HG03378 (cell line): ENCODE measurements around the gene ELMO1.

Source experiments
- ATAC-seq: cut with Tn5 transposase; IDR thresholded peaks from one replicate; pipeline ENCODE4 v1.9.1; 2021; ENCODE audit warnings: mild to moderate bottlenecking, moderate library complexity; ENCODE audit not compliant: unreplicated experiment

Gene ELMO1

GRCh38 chr7:37198906-37199485 lies 249.7 kb downstream of the ELMO1 start:
- ATAC-seq: no peak

DNA sequence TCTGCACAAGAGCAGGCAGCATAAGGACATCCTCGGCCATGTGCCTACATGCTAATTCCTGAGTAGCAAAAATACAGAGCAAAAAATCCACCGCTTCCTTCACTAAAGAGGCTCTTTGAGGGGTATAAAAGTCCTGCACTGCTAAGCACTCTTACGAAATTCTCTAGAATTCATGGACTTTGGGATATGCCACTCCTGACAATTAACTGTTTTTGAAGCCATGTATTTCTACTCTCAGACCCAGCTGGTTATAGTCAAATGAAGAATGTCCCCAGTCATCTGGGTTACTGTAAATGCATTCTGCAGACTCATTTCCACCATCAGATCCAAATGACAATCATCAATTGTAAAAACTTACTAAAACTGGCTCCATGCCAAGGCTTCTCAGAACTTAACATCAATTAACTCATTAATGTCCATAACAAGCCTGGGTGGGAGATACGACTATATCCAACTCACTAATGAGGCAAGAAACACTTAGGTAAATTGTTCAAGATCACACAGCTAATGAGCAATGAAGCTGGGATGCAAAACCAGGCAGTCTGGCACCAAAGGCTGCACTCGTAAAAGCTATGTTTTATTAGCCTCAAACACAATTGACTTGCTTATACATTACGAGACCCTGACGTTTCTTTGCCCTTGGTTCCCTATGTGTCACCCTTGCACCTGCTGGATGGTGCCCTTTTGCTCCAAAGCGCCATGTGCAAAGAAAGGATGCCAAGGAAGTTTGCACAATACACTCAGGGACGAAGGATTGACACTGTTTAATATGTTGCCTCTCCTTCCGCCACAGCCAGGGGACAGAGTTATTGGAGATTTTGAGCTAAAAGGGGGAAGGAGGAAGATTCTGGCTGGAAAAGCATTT lies 250.4 kb downstream of the ELMO1 start:
- no peak for ATAC-seq

DNA sequence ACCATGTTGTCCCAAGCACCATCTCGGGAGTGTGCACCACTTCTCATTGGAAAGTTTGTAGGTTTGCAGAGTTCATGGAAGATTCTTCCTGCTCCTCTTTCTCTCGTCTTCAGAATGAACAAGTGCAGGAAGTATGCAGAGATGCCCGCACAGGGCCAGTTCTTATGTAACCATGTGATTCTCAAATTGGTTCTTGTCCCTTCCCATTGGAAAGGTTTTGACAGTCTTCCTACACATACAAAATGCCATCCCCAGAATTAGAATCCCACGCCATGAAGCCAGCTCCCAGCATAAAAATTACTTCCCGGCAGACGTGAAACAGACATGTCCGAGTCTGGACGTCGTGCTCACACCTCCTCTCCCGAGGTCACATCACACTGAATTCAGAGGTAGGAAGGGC lies 251.6 kb downstream of the ELMO1 start:
- no peak for ATAC-seq

DNA sequence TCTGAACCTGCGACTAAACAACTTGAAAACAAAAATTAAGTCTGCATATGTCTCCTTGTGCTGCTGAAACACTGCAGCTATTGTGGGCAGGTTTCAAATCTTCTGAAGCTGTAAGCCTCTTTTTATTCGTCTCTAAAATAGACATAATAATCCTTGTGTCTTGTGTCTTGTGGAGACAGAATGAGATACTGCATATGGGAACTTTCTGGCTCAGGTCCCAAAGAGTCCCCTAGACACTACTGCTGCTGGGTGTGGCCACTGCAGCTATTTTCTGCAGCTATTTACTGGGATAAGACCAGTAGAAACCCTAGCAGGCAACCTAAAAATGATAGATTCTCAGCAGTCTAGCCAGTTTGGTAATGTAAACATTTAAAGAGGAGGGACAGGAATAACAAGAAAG lies 252.0 kb downstream of the ELMO1 start:
- ATAC-seq: no peak

GRCh38 chr7:37195388-37195787 lies 253.3 kb downstream of the ELMO1 start:
- ATAC-seq: no peak

DNA sequence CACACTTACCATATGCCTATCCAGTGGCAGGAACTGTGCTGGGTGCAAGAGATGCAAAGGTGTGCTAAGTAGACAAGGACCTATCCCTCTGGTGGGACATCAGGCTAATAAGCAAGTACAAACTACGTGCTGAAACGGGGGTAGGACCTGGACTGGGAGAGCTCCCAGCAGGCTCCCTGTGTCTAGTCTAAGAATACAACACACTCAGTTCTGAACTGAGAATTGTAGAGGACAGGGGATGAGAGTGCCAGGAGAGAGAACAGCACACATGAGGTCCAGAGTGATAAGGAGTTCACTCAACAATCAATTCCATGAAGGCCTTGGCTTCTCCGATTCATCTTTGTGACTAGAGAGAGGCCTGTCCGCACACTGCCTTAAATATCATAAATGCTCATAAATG lies 253.7 kb downstream of the ELMO1 start:
- ATAC-seq: no peak

DNA sequence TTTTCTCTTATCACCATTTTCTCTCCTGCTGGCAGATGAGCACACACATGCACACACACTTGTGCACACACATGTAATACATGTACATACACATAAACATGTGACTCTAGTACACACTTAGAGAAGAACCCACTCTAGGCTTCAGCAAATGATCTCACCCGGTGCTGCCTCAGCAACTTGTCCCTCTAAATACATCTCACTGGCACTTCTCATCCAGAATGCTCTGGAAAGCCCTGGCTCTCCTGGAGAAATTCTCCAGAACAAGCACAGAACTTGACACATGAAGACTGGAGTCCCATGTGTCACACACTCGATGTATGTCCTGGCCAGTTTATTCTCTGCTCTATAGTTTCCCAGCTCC lies 254.9 kb downstream of the ELMO1 start:
- no peak for ATAC-seq

GRCh38 chr7:37193087-37193774 lies 255.4 kb downstream of the ELMO1 start:
- ATAC-seq: no peak

GRCh38 chr7:37191797-37192196 lies 256.9 kb downstream of the ELMO1 start:
- ATAC-seq: no peak

- ATAC-seq: no peak
Observed at GRCh38 chr7:37187179-37187578, 261.5 kb downstream of the ELMO1 start.

DNA sequence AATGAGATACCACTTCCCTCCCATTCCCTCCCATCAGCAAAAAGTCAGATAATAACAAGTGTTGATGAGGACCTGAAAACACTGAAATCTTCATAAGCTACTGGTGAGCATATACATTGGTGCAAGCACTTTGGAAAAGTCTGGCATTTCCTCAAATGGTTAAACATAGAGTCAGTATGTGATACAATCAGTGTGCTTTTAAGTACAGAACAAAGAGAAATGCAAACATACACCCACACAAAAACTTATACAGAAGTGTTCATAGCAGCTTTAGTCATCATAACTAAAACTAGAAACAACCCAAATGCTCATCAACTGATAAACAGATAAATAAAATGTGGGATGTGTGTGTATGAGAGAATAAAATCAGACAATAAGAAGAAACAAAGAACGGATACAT lies 261.9 kb downstream of the ELMO1 start:
- ATAC-seq: no peak

DNA sequence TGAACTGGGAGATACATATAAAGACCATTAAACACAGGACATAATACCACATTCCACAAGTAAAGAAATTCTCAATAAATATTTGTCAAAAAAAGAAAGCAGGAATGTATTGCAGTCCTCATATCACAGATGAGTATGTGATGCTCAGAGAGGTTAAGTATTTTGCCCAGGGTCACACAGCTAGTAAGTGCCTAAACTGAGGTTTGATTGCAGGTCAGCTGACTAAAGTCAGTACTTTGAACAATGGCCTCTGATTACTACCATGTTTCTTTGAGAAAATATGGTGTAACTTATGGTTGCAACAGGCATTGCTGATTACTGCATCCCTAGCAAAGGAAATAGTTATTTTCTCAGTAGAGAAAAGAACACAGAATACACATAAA lies 267.1 kb downstream of the ELMO1 start:
- no peak for ATAC-seq

- no peak for ATAC-seq
Observed at GRCh38 chr7:37180828-37181549, 267.7 kb downstream of the ELMO1 start.

GRCh38 chr7:37176079-37176478 lies 272.6 kb downstream of the ELMO1 start:
- no peak for ATAC-seq

GRCh38 chr7:37174460-37174859 lies 274.2 kb downstream of the ELMO1 start:
- no peak for ATAC-seq

GRCh38 chr7:37173670-37174069 lies 275.0 kb downstream of the ELMO1 start:
- ATAC-seq: no peak

DNA sequence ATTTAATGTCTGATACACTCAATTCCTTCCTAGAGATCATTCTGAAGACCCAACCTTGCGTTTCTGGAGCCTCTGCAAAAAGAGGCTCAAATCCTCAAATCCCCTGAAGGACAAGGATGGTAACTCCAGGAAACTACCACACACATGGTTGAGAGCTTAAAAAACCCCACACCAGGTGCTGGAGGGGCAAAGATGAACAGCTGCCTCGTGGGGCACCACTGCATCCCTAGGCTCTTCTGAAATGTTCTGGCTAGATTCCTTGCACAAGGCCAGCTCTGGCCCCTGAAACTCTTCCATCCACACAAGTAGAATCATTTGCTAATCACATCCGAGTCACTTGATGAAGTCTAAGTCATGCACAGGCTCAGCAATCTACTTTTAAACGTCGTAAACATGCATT lies 286.6 kb downstream of the ELMO1 start:
- ATAC-seq: no peak

DNA sequence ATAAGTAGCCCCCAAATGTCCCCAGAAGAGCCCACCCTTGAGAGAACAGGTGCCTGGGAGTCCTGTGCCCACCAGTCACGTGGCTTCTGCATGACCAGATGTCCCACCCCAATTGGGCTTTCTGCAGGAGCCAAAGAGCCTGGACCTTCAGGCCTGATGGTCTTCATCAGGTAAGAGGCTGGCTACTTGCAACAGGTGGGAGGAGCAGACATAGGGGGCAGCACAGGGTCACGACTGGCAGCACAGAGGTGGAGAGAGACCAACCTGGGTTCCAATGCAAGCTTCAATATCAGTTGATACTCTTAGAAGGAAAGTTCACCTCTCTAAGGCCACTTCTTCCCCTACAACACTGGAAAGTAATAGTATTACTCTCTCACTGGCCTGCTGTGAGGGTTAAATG lies 288.0 kb downstream of the ELMO1 start:
- no peak for ATAC-seq

- ATAC-seq: no peak
Observed at GRCh38 chr7:37153376-37153775, 295.3 kb downstream of the ELMO1 start.

- ATAC-seq: no peak
Observed at GRCh38 chr7:37151741-37152413, 296.8 kb downstream of the ELMO1 start.

DNA sequence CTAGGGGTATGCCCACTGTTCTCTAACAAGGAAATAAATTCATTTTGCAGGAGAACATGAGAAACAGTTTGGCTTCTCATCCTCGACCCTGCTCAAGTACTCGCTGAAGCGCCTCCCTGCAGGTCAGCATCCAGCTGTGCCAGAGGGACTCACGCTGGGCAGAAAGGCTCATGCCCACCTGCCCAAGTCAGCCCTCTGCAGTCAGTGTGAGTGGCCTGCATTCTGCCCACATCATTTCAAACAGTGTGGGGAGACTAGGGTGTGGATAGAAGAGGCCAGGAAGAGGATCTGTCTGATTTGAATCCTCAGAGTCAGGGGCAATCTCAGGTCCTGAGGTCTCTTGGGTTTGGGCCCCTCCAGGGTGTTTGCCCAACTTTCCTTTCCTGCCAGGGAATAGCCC lies 297.8 kb downstream of the ELMO1 start:
- no peak for ATAC-seq
